CD14-positive monocyte (primary cell): ENCODE data around the gene FAM163B. TPM values are rescaled to one million over a fixed set of nuclear protein-coding genes. Genes with fewer than 3 reads are reported as not detected.
A peak's percentile ranks its signal among the peaks of the same experiment; 100 is the strongest.

Experiments
- DNase-seq, 3 donors: peaks; one replicate each; pipeline ENCODE4 v3.0.0-alpha.2; 2011 to 2022
- H2AFZ ChIP-seq: 2 replicates; pipeline ENCODE4 v1.6.0; 2012; ENCODE audit warnings: mild to moderate bottlenecking, low read depth, low read length, inconsistent platforms; ENCODE audit not compliant: insufficient read depth, poor library complexity, severe bottlenecking
- H3K27ac ChIP-seq, 2 donors: 1 replicate in 1 of 2; 2 replicates in 1 of 2; pipeline ENCODE4 v1.5.1; 2012 to 2013; ENCODE audit warnings: low read length in 2 of 2, control low read depth in 1 of 2, inconsistent platforms in 1 of 2, low read depth in 1 of 2, mild to moderate bottlenecking in 1 of 2
- H3K27me3 ChIP-seq, 2 donors: one replicate each; pipeline versions ENCODE4 v1.6.0 to v1.6.1; 2011 to 2013; ENCODE audit warnings: low read length in 2 of 2; ENCODE audit not compliant: control insufficient read depth in 2 of 2, insufficient read depth in 2 of 2
- H3K36me3 ChIP-seq, 2 donors: replicated peaks in 1 of 2; 1 replicate in 1 of 2; 2 replicates in 1 of 2; pipeline versions ENCODE4 v1.5.1 to v1.6.1; 2012 to 2013; ENCODE audit warnings: low read length in 2 of 2, control low read depth in 1 of 2, inconsistent platforms in 1 of 2, mild to moderate bottlenecking in 1 of 2; ENCODE audit not compliant: insufficient read depth in 2 of 2, control insufficient read depth in 1 of 2
- H3K4me1 ChIP-seq, 2 donors: 1 replicate in 1 of 2; 2 replicates in 1 of 2; pipeline versions ENCODE4 v1.5.1 to v1.6.1; 2012 to 2013; ENCODE audit warnings: low read length in 2 of 2, control low read depth in 1 of 2, inconsistent platforms in 1 of 2, mild to moderate bottlenecking in 1 of 2, moderate library complexity in 1 of 2; ENCODE audit not compliant: insufficient read depth in 2 of 2, control insufficient read depth in 1 of 2
- H3K4me2 ChIP-seq: replicated peaks from 2 replicates; pipeline ENCODE3; 2012; ENCODE audit warnings: low read length, moderate library complexity, mild to moderate bottlenecking; ENCODE audit not compliant: poor library complexity, severe bottlenecking; ENCODE audit errors: extremely low read depth
- H3K4me3 ChIP-seq, 3 experiments: fragments of 200-600 bp in 1 of 3; sonication (generic) in 1 of 3; replicated peaks in 1 of 3; 1 replicate in 2 of 3; 2 replicates in 1 of 3; pipeline ENCODE4 v1.5.1; 2011 to 2013; ENCODE audit warnings: low read length in 3 of 3, mild to moderate bottlenecking in 3 of 3, control low read depth in 2 of 3, low read depth in 2 of 3, inconsistent platforms in 1 of 3, moderate library complexity in 1 of 3
- H3K79me2 ChIP-seq: 2 replicates; pipeline ENCODE4 v1.6.0; 2012; ENCODE audit warnings: mild to moderate bottlenecking, control low read depth, inconsistent platforms, low read length, moderate library complexity; ENCODE audit not compliant: insufficient read depth
- H3K9ac ChIP-seq: 2 replicates; pipeline ENCODE4 v1.6.0; 2017; ENCODE audit warnings: low read length, mild to moderate bottlenecking; ENCODE audit not compliant: insufficient read depth, poor library complexity, severe bottlenecking
- H3K9me3 ChIP-seq, 2 donors: replicated peaks in 1 of 2; 1 replicate in 1 of 2; 2 replicates in 1 of 2; pipeline versions ENCODE4 v1.5.1 to v1.6.1; 2012 to 2013; ENCODE audit warnings: low read length in 2 of 2, control low read depth in 1 of 2; ENCODE audit not compliant: control insufficient read depth in 1 of 2, insufficient read depth in 1 of 2
- H4K20me1 ChIP-seq: 2 replicates; pipeline ENCODE4 v1.6.0; 2012; ENCODE audit warnings: mild to moderate bottlenecking, low read length, control low read depth, moderate library complexity; ENCODE audit not compliant: insufficient read depth
- H3K27ac Mint-ChIP-seq, 7 donors: one replicate each; pipeline ENCODE4 v1.8.0; 2020; ENCODE audit warnings: mild to moderate bottlenecking in 7 of 7, mixed read lengths in 7 of 7, moderate library complexity in 6 of 7, inconsistent platforms in 2 of 7
- H3K27me3 Mint-ChIP-seq, 3 donors: one replicate each; pipeline ENCODE4 v1.8.0; 2021 to 2022; ENCODE audit warnings: low read depth in 3 of 3, mild to moderate bottlenecking in 3 of 3, mixed read lengths in 3 of 3, moderate library complexity in 3 of 3, inconsistent platforms in 1 of 3
- H3K36me3 Mint-ChIP-seq, 2 donors: one replicate each; pipeline ENCODE4 v1.8.0; 2020; ENCODE audit warnings: mixed read lengths in 2 of 2, inconsistent platforms in 1 of 2, mild to moderate bottlenecking in 1 of 2
- H3K4me1 Mint-ChIP-seq: one replicate; pipeline ENCODE4 v1.8.0; 2020; ENCODE audit warnings: mild to moderate bottlenecking, mixed read lengths
- H3K4me3 Mint-ChIP-seq, 2 donors: one replicate each; pipeline ENCODE4 v1.8.0; 2020; ENCODE audit warnings: mild to moderate bottlenecking in 2 of 2, mixed read lengths in 2 of 2, moderate library complexity in 1 of 2
- H3K9me3 Mint-ChIP-seq, 7 donors: one replicate each; pipeline ENCODE4 v1.8.0; 2020 to 2022; ENCODE audit warnings: mixed read lengths in 7 of 7, mild to moderate bottlenecking in 6 of 7, moderate library complexity in 6 of 7, inconsistent platforms in 2 of 7
- WGBS: methylation state at CpG from one replicate; pipeline ENCODE4 v1.1.5; 2013; ENCODE audit warnings: missing lambda C conversion rate; ENCODE audit not compliant: insufficient coverage; 5-methylcytosine and 5-hydroxymethylcytosine counted together
- intact Hi-C, 2 donors: fragments of 100-400 bp; cut with micrococcal nuclease; formaldehyde crosslinking; loops; one replicate each; pipeline versions ENCODE4 v1.15.0 to v1.15.1; 2023
- polyA plus RNA-seq, 3 donors: library from polyadenylated mRNA; depleted of rRNA in 1 of 3; unstranded in 2 of 3; stranded (reverse) in 1 of 3; fragments of 300-500 nt in 2 of 3; fragments of >200 nt in 1 of 3; fragmentation: Illumina TruSeq in 2 of 3; gene quantifications; 1 replicate in 2 of 3; 2 replicates in 1 of 3; pipeline ENCODE4 v1.2.3, GENCODE V29; 2012 to 2021
- TF ChIP-seq, protein P1 (sequence below): fragments of 200-600 bp; IDR thresholded peaks from one replicate; pipeline ENCODE4 v1.8.0; 2022; ENCODE audit warnings: antibody characterized with exemption, mild to moderate bottlenecking

Gene FAM163B
- polyA plus RNA-seq, 3 donors: not detected

DNA sequence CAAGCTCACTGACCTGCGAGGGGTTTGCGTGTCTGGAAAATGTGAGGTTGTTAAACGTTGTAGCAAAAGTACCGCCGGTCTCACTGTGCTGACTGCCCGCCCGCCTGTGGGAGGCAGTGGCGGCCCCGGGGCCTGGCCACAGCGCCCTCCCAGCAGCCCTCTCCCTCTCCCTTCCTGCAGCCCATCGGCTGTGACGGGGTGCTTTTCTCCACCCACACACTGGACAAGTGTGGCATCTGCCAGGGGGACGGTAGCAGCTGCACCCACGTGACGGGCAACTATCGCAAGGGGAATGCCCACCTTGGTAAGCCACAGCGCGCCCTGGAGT, 68.5 kb downstream of the FAM163B start:
- intact Hi-C loops: no loop called here
- TF ChIP-seq, protein P1, sequence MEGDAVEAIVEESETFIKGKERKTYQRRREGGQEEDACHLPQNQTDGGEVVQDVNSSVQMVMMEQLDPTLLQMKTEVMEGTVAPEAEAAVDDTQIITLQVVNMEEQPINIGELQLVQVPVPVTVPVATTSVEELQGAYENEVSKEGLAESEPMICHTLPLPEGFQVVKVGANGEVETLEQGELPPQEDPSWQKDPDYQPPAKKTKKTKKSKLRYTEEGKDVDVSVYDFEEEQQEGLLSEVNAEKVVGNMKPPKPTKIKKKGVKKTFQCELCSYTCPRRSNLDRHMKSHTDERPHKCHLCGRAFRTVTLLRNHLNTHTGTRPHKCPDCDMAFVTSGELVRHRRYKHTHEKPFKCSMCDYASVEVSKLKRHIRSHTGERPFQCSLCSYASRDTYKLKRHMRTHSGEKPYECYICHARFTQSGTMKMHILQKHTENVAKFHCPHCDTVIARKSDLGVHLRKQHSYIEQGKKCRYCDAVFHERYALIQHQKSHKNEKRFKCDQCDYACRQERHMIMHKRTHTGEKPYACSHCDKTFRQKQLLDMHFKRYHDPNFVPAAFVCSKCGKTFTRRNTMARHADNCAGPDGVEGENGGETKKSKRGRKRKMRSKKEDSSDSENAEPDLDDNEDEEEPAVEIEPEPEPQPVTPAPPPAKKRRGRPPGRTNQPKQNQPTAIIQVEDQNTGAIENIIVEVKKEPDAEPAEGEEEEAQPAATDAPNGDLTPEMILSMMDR: peak; percentile 27
- WGBS: 36% methylated on average over 14 of the region's 18 CpGs
- Histone ChIP-seq H3K4me3 (peak overlapping the region in 1 of 3 experiments; percentile 56), H2AFZ (peak overlapping the region; percentile 78), H3K4me2 (peak overlapping the region; percentile 64), H3K27ac (no peak overlapping the region), H3K79me2 (no peaks in the 10 kb centered on the region), H3K9ac (no peak overlapping the region), H3K27me3 (peaks cover 0 to 25% of the 10 kb centered on the region in 2 donors), H3K9me3 (no peaks in the 10 kb centered on the region), H3K36me3 (no peaks in the 10 kb centered on the region), H3K4me1 (peaks cover 16 to 22% of the 10 kb centered on the region in 2 donors), H4K20me1 (no peaks in the 10 kb centered on the region)
- Mint-ChIP-seq H3K27ac (no peak overlapping the region), H3K4me1 (peaks cover 18% of the 10 kb centered on the region), H3K9me3 (no peaks in the 10 kb centered on the region), H3K36me3 (no peaks in the 10 kb centered on the region), H3K27me3 (peaks cover 26 to 49% (median 27%) of the 10 kb centered on the region in 3 donors), H3K4me3 (peak overlapping the region; percentile 58 to 88)
- DNase-seq: no peak

- H3K9me3 ChIP-seq: no peaks in the 10 kb centered on the region
- H2AFZ ChIP-seq: peak overlapping the region; percentile 78
- peaks cover 16 to 22% of the 10 kb centered on the region in 2 donors for H3K4me1 ChIP-seq
- peak overlapping the region in 1 of 3 experiments; percentile 56 for H3K4me3 ChIP-seq
- DNase-seq: peak; percentile 34 to 58 (median 35)
- TF ChIP-seq, protein P1: no peak
- no peak overlapping the region for H3K27ac ChIP-seq
- peaks cover 0 to 26% of the 10 kb centered on the region in 2 donors for H3K27me3 ChIP-seq
- H3K4me1 Mint-ChIP-seq: peaks cover 18% of the 10 kb centered on the region
- H3K9ac ChIP-seq: no peak overlapping the region
- H4K20me1 ChIP-seq: no peaks in the 10 kb centered on the region
- peak overlapping the region; percentile 58 to 88 for H3K4me3 Mint-ChIP-seq
- peak overlapping the region; percentile 64 for H3K4me2 ChIP-seq
- WGBS: 34% methylated on average over 19 of the region's 22 CpGs
- no peaks in the 10 kb centered on the region for H3K79me2 ChIP-seq
- no peaks in the 10 kb centered on the region for H3K36me3 ChIP-seq
- H3K27me3 Mint-ChIP-seq: peaks cover 31 to 54% (median 32%) of the 10 kb centered on the region in 3 donors
- H3K27ac Mint-ChIP-seq: no peak overlapping the region
- intact Hi-C loops: no loop called here
- no peaks in the 10 kb centered on the region for H3K36me3 Mint-ChIP-seq
- peaks cover 0 to 2% (median 0%) of the 10 kb centered on the region in 7 donors for H3K9me3 Mint-ChIP-seq
Measured at GRCh38 chr9:133539991-133540697, 69.0 kb downstream of the FAM163B start.
